SU-DHL-6 (cell line): Measurements from ENCODE around the gene ST6GALNAC6.

Experiments used
- EZH2phosphoT487 ChIP-seq: fragments of 200-600 bp; sonication (generic), shearing (Covaris generic); conservative IDR thresholded peaks from 2 replicates; pipeline ENCODE4 v1.6.1; 2018; ENCODE audit warnings: mild to moderate bottlenecking, antibody characterized with exemption, low read length, moderate library complexity, mixed read lengths
- TF ChIP-seq, protein P1 (sequence below): fragments of 200-600 bp; sonication (generic); IDR thresholded peaks from one replicate; pipeline ENCODE4 v1.5.1; 2017; ENCODE audit warnings: antibody characterized with exemption, mild to moderate bottlenecking, low read length, moderate library complexity; ENCODE audit not compliant: insufficient read depth, poor library complexity, severe bottlenecking

DNA sequence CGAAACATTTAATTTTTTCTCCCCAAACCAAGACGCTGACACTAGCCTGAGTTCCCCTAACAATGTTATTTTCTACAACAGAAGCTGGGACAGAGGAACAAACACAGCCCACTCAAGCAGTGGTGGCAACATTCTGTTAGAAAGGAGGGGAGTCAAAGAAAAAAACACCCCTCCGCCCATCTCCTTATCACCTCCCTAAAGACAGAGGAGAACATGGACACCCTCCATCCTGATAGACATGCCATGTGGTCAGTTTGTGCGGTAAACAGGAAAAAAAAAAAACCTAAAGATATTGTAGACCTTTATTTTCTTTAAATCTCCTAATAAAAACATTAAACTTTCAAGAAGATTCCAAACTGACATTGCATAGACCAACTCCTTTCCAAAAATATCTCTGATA is 41.2 kb upstream of the ST6GALNAC6 start:
- TF ChIP-seq, protein P1, sequence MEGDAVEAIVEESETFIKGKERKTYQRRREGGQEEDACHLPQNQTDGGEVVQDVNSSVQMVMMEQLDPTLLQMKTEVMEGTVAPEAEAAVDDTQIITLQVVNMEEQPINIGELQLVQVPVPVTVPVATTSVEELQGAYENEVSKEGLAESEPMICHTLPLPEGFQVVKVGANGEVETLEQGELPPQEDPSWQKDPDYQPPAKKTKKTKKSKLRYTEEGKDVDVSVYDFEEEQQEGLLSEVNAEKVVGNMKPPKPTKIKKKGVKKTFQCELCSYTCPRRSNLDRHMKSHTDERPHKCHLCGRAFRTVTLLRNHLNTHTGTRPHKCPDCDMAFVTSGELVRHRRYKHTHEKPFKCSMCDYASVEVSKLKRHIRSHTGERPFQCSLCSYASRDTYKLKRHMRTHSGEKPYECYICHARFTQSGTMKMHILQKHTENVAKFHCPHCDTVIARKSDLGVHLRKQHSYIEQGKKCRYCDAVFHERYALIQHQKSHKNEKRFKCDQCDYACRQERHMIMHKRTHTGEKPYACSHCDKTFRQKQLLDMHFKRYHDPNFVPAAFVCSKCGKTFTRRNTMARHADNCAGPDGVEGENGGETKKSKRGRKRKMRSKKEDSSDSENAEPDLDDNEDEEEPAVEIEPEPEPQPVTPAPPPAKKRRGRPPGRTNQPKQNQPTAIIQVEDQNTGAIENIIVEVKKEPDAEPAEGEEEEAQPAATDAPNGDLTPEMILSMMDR, result no peak
- no peak for TF ChIP-seq EZH2phosphoT487
